Thoracic aorta (tissue), 2 donors: ENCODE data around the gene ALDH1A3. TPM values are rescaled to one million over a fixed set of nuclear protein-coding genes. Genes with fewer than 3 reads are reported as not detected.

Source experiments
- ATAC-seq: fragments of 150-250 bp; one replicate; pipeline ENCODE4 v1.8.0; 2017; ENCODE audit warnings: low read depth; ENCODE audit not compliant: insufficient number of reproducible peaks, low FRiP score
- DNase-seq: peaks from one replicate; pipeline ENCODE4 v3.0.0-alpha.2; 2020; ENCODE audit warnings: low spot score
- H3K27ac ChIP-seq, 2 donors: fragments of 200-600 bp; sonication (generic); 1 replicate in 1 of 2; 2 replicates in 1 of 2; pipeline ENCODE4 v1.5.1; 2016; ENCODE audit warnings: mild to moderate bottlenecking in 2 of 2, moderate library complexity in 2 of 2
- H3K27me3 ChIP-seq: fragments of 200-600 bp; sonication (generic); replicated peaks from 2 replicates; pipeline ENCODE4 v1.6.0; 2016; ENCODE audit warnings: mild to moderate bottlenecking; ENCODE audit not compliant: insufficient read depth
- H3K36me3 ChIP-seq: fragments of 200-600 bp; sonication (generic); one replicate; pipeline ENCODE4 v1.5.1; 2016
- H3K4me1 ChIP-seq, 2 donors: fragments of 200-600 bp; sonication (generic); 1 replicate in 1 of 2; 2 replicates in 1 of 2; pipeline versions ENCODE4 v1.5.1 to v1.6.0; 2016; ENCODE audit warnings: low read depth in 2 of 2, mild to moderate bottlenecking in 1 of 2; ENCODE audit not compliant: control insufficient read depth in 1 of 2
- H3K4me3 ChIP-seq: fragments of 200-600 bp; sonication (generic); 2 replicates; pipeline ENCODE4 v1.5.1; 2016; ENCODE audit warnings: mild to moderate bottlenecking
- H3K9me3 ChIP-seq: fragments of 200-600 bp; sonication (generic); 2 replicates; pipeline ENCODE4 v1.5.1; 2016
- CTCF ChIP-seq: fragments of 200-600 bp; sonication (generic); IDR thresholded peaks from one replicate; pipeline ENCODE4 v1.5.1; 2019; ENCODE audit warnings: antibody characterized with exemption
- total RNA-seq, 2 donors: library from RNA; depleted of rRNA; stranded (reverse); fragments of >200 nt; gene quantifications; one replicate each; pipeline versions ENCODE4 v1.1.0 to v1.2.3, GENCODE V29; 2016

Gene ALDH1A3
- total RNA-seq, 2 donors from 2014 or later: 3.2 to 21.8 TPM

GRCh38 chr15:100879061-100879463, 569 bp upstream of the ALDH1A3 start:
- DNase-seq (no peak), ATAC-seq (no peak)
- H3K27ac ChIP-seq: no peak overlapping the region
- no peak for TF ChIP-seq CTCF
- H3K4me1 ChIP-seq: peaks cover 3 to 13% of the 10 kb centered on the region in 2 donors
- H3K36me3 ChIP-seq: no peaks in the 10 kb centered on the region
- H3K4me3 ChIP-seq: peak overlapping the region; percentile 66
- H3K9me3 ChIP-seq: no peaks in the 10 kb centered on the region
- no peaks in the 10 kb centered on the region for H3K27me3 ChIP-seq

GRCh38 chr15:100880139-100880896, 687 bp downstream of the ALDH1A3 start:
- peak overlapping the region; percentile 66 for H3K4me3 ChIP-seq
- TF ChIP-seq CTCF: no peak
- H3K36me3 ChIP-seq: no peaks in the 10 kb centered on the region
- ATAC-seq: no peak
- no peaks in the 10 kb centered on the region for H3K27me3 ChIP-seq
- H3K9me3 ChIP-seq: no peaks in the 10 kb centered on the region
- no peak for DNase-seq
- peaks cover 3 to 13% of the 10 kb centered on the region in 2 donors for H3K4me1 ChIP-seq
- H3K27ac ChIP-seq: no peak overlapping the region

GRCh38 chr15:100880897-100881242, 1.2 kb downstream of the ALDH1A3 start:
- H3K27me3 ChIP-seq: no peaks in the 10 kb centered on the region

GRCh38 chr15:100881573-100882336, 2.1 kb downstream of the ALDH1A3 start:
- no peak for TF ChIP-seq CTCF
- no peak for ATAC-seq
- Histone ChIP-seq H3K27ac (no peak overlapping the region), H3K36me3 (no peaks in the 10 kb centered on the region), H3K27me3 (no peaks in the 10 kb centered on the region), H3K4me3 (no peak overlapping the region), H3K9me3 (no peaks in the 10 kb centered on the region), H3K4me1 (peaks cover 3 to 13% of the 10 kb centered on the region in 2 donors)
- DNase-seq: no peak

More at GRCh38 chr15:100880897-100881242, 1.2 kb downstream of the ALDH1A3 start:
- Histone ChIP-seq H3K36me3 (no peaks in the 10 kb centered on the region), H3K9me3 (no peaks in the 10 kb centered on the region), H3K4me3 (peak overlapping the region; percentile 66), H3K4me1 (peaks cover 3 to 13% of the 10 kb centered on the region in 2 donors), H3K27ac (no peak overlapping the region)
- ATAC-seq: no peak
- TF ChIP-seq CTCF: no peak
- DNase-seq: no peak

GRCh38 chr15:100885116-100885515, 5.5 kb downstream of the ALDH1A3 start:
- Histone ChIP-seq H3K36me3 (no peaks in the 10 kb centered on the region), H3K4me3 (no peak overlapping the region), H3K27ac (no peak overlapping the region), H3K9me3 (no peaks in the 10 kb centered on the region), H3K27me3 (no peaks in the 10 kb centered on the region), H3K4me1 (peaks cover 5 to 19% of the 10 kb centered on the region in 2 donors)
- TF ChIP-seq CTCF: no peak
- no peak for ATAC-seq
- no peak for DNase-seq
